Thyroid gland (tissue), 4 donors: ENCODE results near the gene RFX3.

Experiments used
- POLR2A ChIP-seq, 2 donors: fragments of 450-650 bp; IDR thresholded peaks; one replicate each; pipeline ENCODE4 v1.6.1; 2017; ENCODE audit warnings: antibody characterized with exemption in 2 of 2, mild to moderate bottlenecking in 2 of 2, moderate library complexity in 1 of 2
- TF ChIP-seq, protein P1 (sequence below), 6 experiments: fragments of 200-600 bp in 3 of 6; fragments of 450-650 bp in 3 of 6; sonication (generic) in 3 of 6; IDR thresholded peaks; one replicate each; pipeline ENCODE4 v1.5.1; 2016 to 2019; ENCODE audit warnings: antibody characterized with exemption in 6 of 6, mild to moderate bottlenecking in 2 of 6, inconsistent platforms in 1 of 6, moderate library complexity in 1 of 6

DNA sequence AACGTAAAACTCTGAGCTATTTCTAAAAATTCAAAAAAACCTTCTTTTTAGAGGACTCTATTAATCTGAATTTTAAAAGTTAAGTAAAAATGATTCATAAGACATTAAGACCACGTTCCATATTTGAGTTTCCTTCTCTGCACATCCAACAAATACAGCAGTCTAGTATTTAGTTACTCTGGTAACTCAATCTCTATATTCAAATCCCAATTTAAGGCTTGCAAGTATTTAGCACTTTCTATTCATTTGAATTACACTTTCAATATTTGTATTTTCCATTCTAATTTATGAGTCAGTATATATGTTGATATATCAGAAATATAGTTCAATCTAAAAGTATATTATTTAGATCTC lies 17.7 kb downstream of the RFX3 start:
- TF ChIP-seq POLR2A (IDR thresholded peaks at IDR 0.05) = no peak
- TF ChIP-seq, protein P1, sequence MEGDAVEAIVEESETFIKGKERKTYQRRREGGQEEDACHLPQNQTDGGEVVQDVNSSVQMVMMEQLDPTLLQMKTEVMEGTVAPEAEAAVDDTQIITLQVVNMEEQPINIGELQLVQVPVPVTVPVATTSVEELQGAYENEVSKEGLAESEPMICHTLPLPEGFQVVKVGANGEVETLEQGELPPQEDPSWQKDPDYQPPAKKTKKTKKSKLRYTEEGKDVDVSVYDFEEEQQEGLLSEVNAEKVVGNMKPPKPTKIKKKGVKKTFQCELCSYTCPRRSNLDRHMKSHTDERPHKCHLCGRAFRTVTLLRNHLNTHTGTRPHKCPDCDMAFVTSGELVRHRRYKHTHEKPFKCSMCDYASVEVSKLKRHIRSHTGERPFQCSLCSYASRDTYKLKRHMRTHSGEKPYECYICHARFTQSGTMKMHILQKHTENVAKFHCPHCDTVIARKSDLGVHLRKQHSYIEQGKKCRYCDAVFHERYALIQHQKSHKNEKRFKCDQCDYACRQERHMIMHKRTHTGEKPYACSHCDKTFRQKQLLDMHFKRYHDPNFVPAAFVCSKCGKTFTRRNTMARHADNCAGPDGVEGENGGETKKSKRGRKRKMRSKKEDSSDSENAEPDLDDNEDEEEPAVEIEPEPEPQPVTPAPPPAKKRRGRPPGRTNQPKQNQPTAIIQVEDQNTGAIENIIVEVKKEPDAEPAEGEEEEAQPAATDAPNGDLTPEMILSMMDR (IDR thresholded peaks at IDR 0.05) = no peak
